A673 (cell line): ENCODE data around the gene ZNF230.

Experiments
- EZH2 ChIP-seq: fragments of 200-600 bp; sonication (generic); IDR thresholded peaks from 2 replicates; pipeline ENCODE4 v1.6.1; 2017; ENCODE audit warnings: borderline replicate concordance, low read depth, mild to moderate bottlenecking, mixed read lengths, antibody characterized with exemption, low read length; ENCODE audit not compliant: poor library complexity, severe bottlenecking
- TF ChIP-seq, protein P1 (sequence below): fragments of 300-800, 200-600 bp; sonication (generic); conservative IDR thresholded peaks from 2 replicates; pipeline ENCODE4 v1.5.1; 2017; ENCODE audit warnings: low read depth, mild to moderate bottlenecking, antibody characterized with exemption, low read length, moderate library complexity, mixed read lengths

DNA sequence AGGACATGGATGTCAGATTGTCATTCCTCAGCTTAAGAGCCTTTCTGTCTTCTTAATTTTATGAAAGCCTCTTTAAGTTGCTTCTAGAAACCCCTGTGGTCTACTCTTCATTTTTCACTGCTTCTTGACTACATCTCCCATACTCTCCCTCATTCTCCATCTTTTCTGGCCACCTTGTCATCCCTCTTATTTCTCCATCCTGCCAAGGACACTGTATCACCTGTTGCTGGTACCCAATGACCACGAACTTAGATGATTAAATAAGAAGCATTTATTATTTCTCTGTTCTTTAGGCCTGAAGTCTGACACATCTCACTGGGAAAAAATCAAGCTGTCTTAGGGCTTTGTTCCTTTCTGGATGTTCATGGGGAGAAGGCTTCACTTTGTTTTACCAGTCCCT lies 58.3 kb downstream of the ZNF230 start:
- TF ChIP-seq, protein P1, sequence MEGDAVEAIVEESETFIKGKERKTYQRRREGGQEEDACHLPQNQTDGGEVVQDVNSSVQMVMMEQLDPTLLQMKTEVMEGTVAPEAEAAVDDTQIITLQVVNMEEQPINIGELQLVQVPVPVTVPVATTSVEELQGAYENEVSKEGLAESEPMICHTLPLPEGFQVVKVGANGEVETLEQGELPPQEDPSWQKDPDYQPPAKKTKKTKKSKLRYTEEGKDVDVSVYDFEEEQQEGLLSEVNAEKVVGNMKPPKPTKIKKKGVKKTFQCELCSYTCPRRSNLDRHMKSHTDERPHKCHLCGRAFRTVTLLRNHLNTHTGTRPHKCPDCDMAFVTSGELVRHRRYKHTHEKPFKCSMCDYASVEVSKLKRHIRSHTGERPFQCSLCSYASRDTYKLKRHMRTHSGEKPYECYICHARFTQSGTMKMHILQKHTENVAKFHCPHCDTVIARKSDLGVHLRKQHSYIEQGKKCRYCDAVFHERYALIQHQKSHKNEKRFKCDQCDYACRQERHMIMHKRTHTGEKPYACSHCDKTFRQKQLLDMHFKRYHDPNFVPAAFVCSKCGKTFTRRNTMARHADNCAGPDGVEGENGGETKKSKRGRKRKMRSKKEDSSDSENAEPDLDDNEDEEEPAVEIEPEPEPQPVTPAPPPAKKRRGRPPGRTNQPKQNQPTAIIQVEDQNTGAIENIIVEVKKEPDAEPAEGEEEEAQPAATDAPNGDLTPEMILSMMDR: no peak
- TF ChIP-seq EZH2: no peak
